HepG2 (cell line): ENCODE measurements around the gene SH2D1B. TPM values are rescaled to one million over a fixed set of nuclear protein-coding genes. Genes with fewer than 3 reads are reported as not detected.

Experiments
- ATAC-seq: fragments of 200-7000 bp; cut with Tn5 transposase; 3 replicates; pipeline ENCODE4 v1.9.1; 2020; ENCODE audit warnings: mild to moderate bottlenecking, moderate library complexity
- BruUV-seq: library from RNA; stranded (reverse); fragments of 400-500 nt; replicated peaks from 2 replicates; lab custom pipeline; 2021; lab: Mats Ljungman, UMichigan
- CTCF ChIA-PET: fragments of 300-600 bp; formaldehyde crosslinking; extraction: SDS; loops from one replicate; lab custom pipeline; 2021; ENCODE audit warnings: low total read pairs, inconsistent platforms, low intra/inter-chr PET ratio; lab: Yijun Ruan, JAX
- POLR2A ChIA-PET: fragments of 350-600 bp; sonication (Branson Sonifier 250); formaldehyde crosslinking; loops from one replicate; lab custom pipeline; 2020; ENCODE audit warnings: antibody characterized with exemption, inconsistent platforms; lab: Yijun Ruan, JAX
- DNase-seq: peaks from one replicate; pipeline ENCODE4 v3.0.0-alpha.2; 2015; ENCODE audit warnings: low spot score
- FAIRE-seq: peaks from 3 replicates; lab custom pipeline; 2011; peaks lifted over from hg19 to GRCh38; lab: Jason Lieb, UNC
- H2AFZ ChIP-seq: one replicate; pipeline ENCODE4 v1.6.1; 2011; ENCODE audit warnings: low read length, inconsistent platforms
- H3K27ac ChIP-seq: fragments of 300-600 bp; 3 replicates; pipeline ENCODE4 v1.8.0; 2011; ENCODE audit warnings: mixed run types, mild to moderate bottlenecking, mixed read lengths, low read length, inconsistent platforms; ENCODE audit not compliant: insufficient read depth; ENCODE audit errors: extremely low read length
- H3K27me3 ChIP-seq, 2 experiments: fragments of 200-600 bp in 1 of 2; 2 replicates in 1 of 2; 3 replicates in 1 of 2; pipeline versions ENCODE4 v1.6.0 to v1.8.0; 2011; ENCODE audit warnings: low read length in 2 of 2, mild to moderate bottlenecking in 2 of 2, moderate library complexity in 2 of 2, inconsistent platforms in 1 of 2; ENCODE audit not compliant: insufficient read depth in 2 of 2, control insufficient read depth in 1 of 2
- H3K36me3 ChIP-seq, 2 experiments: fragments of 200-600 bp in 1 of 2; replicated peaks in 1 of 2; 2 replicates in 1 of 2; 3 replicates in 1 of 2; pipeline versions ENCODE4 v1.5.1 to v1.8.0; 2011; ENCODE audit warnings: low read length in 2 of 2, inconsistent platforms in 1 of 2; ENCODE audit not compliant: insufficient read depth in 2 of 2, control insufficient read depth in 1 of 2
- H3K4me1 ChIP-seq: 2 replicates; pipeline ENCODE4 v1.5.1; 2012; ENCODE audit warnings: low read length, inconsistent platforms; ENCODE audit not compliant: insufficient read depth
- H3K4me2 ChIP-seq: 2 replicates; pipeline ENCODE4 v1.6.0; 2011; ENCODE audit warnings: low read depth, low read length, inconsistent platforms
- H3K4me3 ChIP-seq, 3 experiments: fragments of 200-600 bp in 1 of 3; sonication (generic), shearing (Covaris generic) in 1 of 3; replicated peaks in 1 of 3; 2 replicates each; pipeline ENCODE4 v1.5.1; 2011 to 2016; ENCODE audit warnings: low read length in 3 of 3, inconsistent platforms in 2 of 3, low read depth in 2 of 3, mild to moderate bottlenecking in 2 of 3, control low read depth in 1 of 3, mixed read lengths in 1 of 3; ENCODE audit not compliant: insufficient read depth in 1 of 3
- H3K79me2 ChIP-seq: one replicate; pipeline ENCODE4 v1.6.1; 2011; ENCODE audit warnings: low read length, inconsistent platforms; ENCODE audit not compliant: insufficient read depth
- H3K9ac ChIP-seq: 2 replicates; pipeline ENCODE4 v1.6.0; 2011; ENCODE audit warnings: mild to moderate bottlenecking, low read depth, low read length, inconsistent platforms; ENCODE audit not compliant: insufficient read depth
- H3K9me3 ChIP-seq: 2 replicates; pipeline ENCODE4 v1.5.1; 2012; ENCODE audit warnings: mild to moderate bottlenecking, low read length
- H4K20me1 ChIP-seq: 2 replicates; pipeline ENCODE4 v1.6.0; 2011; ENCODE audit warnings: inconsistent platforms, mild to moderate bottlenecking, low read length, moderate library complexity; ENCODE audit not compliant: insufficient read depth
- CAMTA2 ChIP-seq: sonication (generic); formaldehyde crosslinking; IDR thresholded peaks from 2 replicates; pipeline ENCODE4 v1.4.0; 2020; ENCODE audit warnings: mild to moderate bottlenecking, missing genetic modification reagents, borderline replicate concordance
- CREBL2 ChIP-seq: sonication (generic); formaldehyde crosslinking; IDR thresholded peaks from 2 replicates; pipeline ENCODE4 v1.8.1; 2023; ENCODE audit warnings: missing genetic modification reagents, mild to moderate bottlenecking, borderline replicate concordance
- FOSL1 ChIP-seq: sonication (generic); formaldehyde crosslinking; IDR thresholded peaks from 2 replicates; pipeline ENCODE4 v1.9.0; 2021; ENCODE audit warnings: missing genetic modification reagents, borderline replicate concordance
- MAFF ChIP-seq: IDR thresholded peaks from 2 replicates; pipeline ENCODE4 v1.6.1; 2011; ENCODE audit warnings: low read depth, low read length, improper control_type of control experiment
- RFX5 ChIP-seq: IDR thresholded peaks from 2 replicates; pipeline ENCODE4 v1.6.1; 2011; ENCODE audit warnings: low read depth, low read length, improper control_type of control experiment
- STAT5B ChIP-seq: sonication (generic); formaldehyde crosslinking; IDR thresholded peaks from 2 replicates; pipeline ENCODE4 v1.4.0; 2020; ENCODE audit warnings: missing genetic modification reagents
- ZNF678 ChIP-seq: sonication (generic); formaldehyde crosslinking; IDR thresholded peaks from 2 replicates; pipeline ENCODE4 v1.4.0; 2020; ENCODE audit warnings: mild to moderate bottlenecking, missing genetic modification reagents
- ZNF749 ChIP-seq: sonication (generic); formaldehyde crosslinking; IDR thresholded peaks from 2 replicates; pipeline ENCODE4 v1.8.0; 2022; ENCODE audit warnings: mild to moderate bottlenecking, missing genetic modification reagents, moderate library complexity, borderline replicate concordance
- ZNF781 ChIP-seq: sonication (generic); formaldehyde crosslinking; IDR thresholded peaks from 2 replicates; pipeline ENCODE4 v1.5.1; 2020; ENCODE audit warnings: borderline replicate concordance, mild to moderate bottlenecking, missing genetic modification reagents; ENCODE audit errors: not compliant biosample characterization
- ZSCAN12 ChIP-seq: sonication (generic); formaldehyde crosslinking; IDR thresholded peaks from 2 replicates; pipeline ENCODE4 v1.9.0; 2021; ENCODE audit warnings: mild to moderate bottlenecking, missing genetic modification reagents
- WGBS: methylation state at CpG from one replicate; pipeline ENCODE4 v1.1.6; 2017; ENCODE audit warnings: low lambda C conversion rate; 5-methylcytosine and 5-hydroxymethylcytosine counted together
- in situ Hi-C: cut with HindIII; loops from 2 replicates; pipeline ENCODE4 v1.10.0; 2017; ENCODE audit warnings: low pct_unique_long_range_greater_than_20kb; ENCODE audit not compliant: extremely low pct_ligation_motif_present
- intact Hi-C: fragments of 100-400 bp; cut with micrococcal nuclease; formaldehyde crosslinking; loops from one replicate; pipeline ENCODE4 v1.10.0; 2022; ENCODE audit not compliant: unreplicated experiment
- polyA plus RNA-seq, 8 experiments: library from polyadenylated mRNA; depleted of rRNA in 3 of 8; stranded (reverse) in 7 of 8; unstranded in 1 of 8; fragments of >200 nt; fragmentation: Illumina TruSeq in 4 of 8; extraction: Trizol in 4 of 8; gene quantifications; 2 replicates each; pipeline versions ENCODE4 v1.2.1 to v1.2.3, GENCODE V29; 2011 to 2016; ENCODE audit warnings: low read depth in 4 of 8, missing spikeins in 1 of 8, mixed read lengths in 1 of 8; ENCODE audit not compliant: insufficient read depth in 1 of 8
- total RNA-seq, 5 experiments: library from RNA; depleted of rRNA; stranded (reverse); fragments of >200 nt; fragmentation: Illumina TruSeq; extraction: Trizol; gene quantifications; 2 replicates each; pipeline ENCODE4 v1.2.3, GENCODE V29; 2016; ENCODE audit warnings: low read depth in 1 of 5

SH2D1B gene
- total and polyA plus RNA-seq, 2 of the 13 experiments (the other 11 are each of a cell fraction or from before 2014, with no cell fraction given), result not detected

- no peak for DNase-seq
- no peak for ATAC-seq
- CTCF ChIA-PET, result no interaction called here
- in situ Hi-C loops (no loop called here), intact Hi-C loops (no loop called here)
- H3K36me3 ChIP-seq, result peaks cover 9 to 32% of the 10 kb centered on the region in 2 experiments; a peak in 4 of 5 replicates
- no peak for FAIRE-seq
- no peak overlapping the region for H3K4me2 ChIP-seq
- no peak overlapping the region for H3K9ac ChIP-seq
- BruUV-seq, result no TSS peak
- H4K20me1 ChIP-seq, result no peaks in the 10 kb centered on the region
- no peak for TF ChIP-seq MAFF
- no peak for TF ChIP-seq ZNF781 (CRISPR knock-in tag)
- no peak for TF ChIP-seq CAMTA2 (CRISPR knock-in tag)
- no peak for TF ChIP-seq CREBL2 (CRISPR knock-in tag)
- TF ChIP-seq ZNF678 (CRISPR knock-in tag), result no peak
- no peak for TF ChIP-seq RFX5
- TF ChIP-seq ZNF749 (CRISPR knock-in tag), result no peak
- TF ChIP-seq FOSL1 (CRISPR knock-in tag), result no peak
- TF ChIP-seq STAT5B (CRISPR knock-in tag), result no peak
- no peak for TF ChIP-seq ZSCAN12 (CRISPR knock-in tag)
- TF ChIP-seq, all 625 proteins: peak for 0
- Histone ChIP-seq H2AFZ (no peak overlapping the region), H3K27me3 (no peaks in the 10 kb centered on the region), H3K9me3 (no peaks in the 10 kb centered on the region), H3K27ac (no peak overlapping the region), H3K79me2 (no peaks in the 10 kb centered on the region), H3K4me1 (peaks cover 10% of the 10 kb centered on the region), H3K4me3 (no peak overlapping the region)
- POLR2A ChIA-PET, result no interaction called here
- 94% methylated on average over 1 of the region's 1 CpG for WGBS
Measured at GRCh38 chr1:162370161-162370560, 41.8 kb downstream of the SH2D1B start.
